ENCODE measurements around the gene C1QTNF8.

- no peak for TF ChIP-seq CTCF (IDR thresholded peaks at IDR 0.05 in 2 of 3, conservative IDR thresholded peaks at IDR 0.05 in 1 of 3; ENCODE audit: borderline replicate concordance in 1 of 3, insufficient read depth in 1 of 3, low read depth in 2 of 3, low read length in 2 of 3)
- no peak for TF ChIP-seq POLR2A (IDR thresholded peaks at IDR 0.05; ENCODE audit: borderline replicate concordance, extremely low read depth, insufficient read depth, insufficient read length)
- no peak for TF ChIP-seq REST (IDR thresholded peaks at IDR 0.05; ENCODE audit: low read depth)
- TF ChIP-seq ZBTB33 (IDR thresholded peaks at IDR 0.05; ENCODE audit: extremely low read depth, insufficient replicate concordance, low read length) = no peak
- TF ChIP-seq POLR2AphosphoS5 (IDR thresholded peaks at IDR 0.05; ENCODE audit: low read depth, low read length) = no peak
- TF ChIP-seq EZH2 (IDR thresholded peaks at IDR 0.05) = no peak
- TF ChIP-seq TCF7L2 (IDR thresholded peaks at IDR 0.05; ENCODE audit: borderline replicate concordance, extremely low read depth, insufficient read depth, insufficient read length) = no peak
- no peak for TF ChIP-seq MAX (IDR thresholded peaks at IDR 0.05)
- TF ChIP-seq ZNF274 (IDR thresholded peaks at IDR 0.05; ENCODE audit: low read depth, low read length) = no peak
- TF ChIP-seq SIN3A (IDR thresholded peaks at IDR 0.05; ENCODE audit: low read depth) = no peak
- no peak for TF ChIP-seq JUND (IDR thresholded peaks at IDR 0.05)
These were observed 44.6 kb downstream of the C1QTNF8 start for GRCh38 chr16:1051446-1051845.
